MM.1S (cell line): ENCODE data around the gene LRRC4B.

Experiments used
- DNase-seq: peaks from one replicate; pipeline ENCODE4 v3.0.0-alpha.2; 2015
- H2AFZ ChIP-seq: fragments of 300-600 bp; sonication (generic); 2 replicates; pipeline ENCODE4 v1.6.0; 2016; ENCODE audit warnings: antibody characterized with exemption, low read length
- H3F3A ChIP-seq: fragments of 300-600 bp; sonication (generic); 2 replicates; pipeline ENCODE4 v1.6.1; 2016; ENCODE audit warnings: mild to moderate bottlenecking, antibody characterized with exemption, low read length, moderate library complexity, mixed read lengths; ENCODE audit not compliant: insufficient read depth
- H3K27ac ChIP-seq: fragments of 300-600 bp; sonication (generic); 2 replicates; pipeline ENCODE4 v1.5.1; 2016; ENCODE audit warnings: mild to moderate bottlenecking, low read length
- H3K27me3 ChIP-seq: fragments of 300-600 bp; sonication (generic); replicated peaks from 2 replicates; pipeline ENCODE4 v1.6.0; 2016; ENCODE audit warnings: low read length; ENCODE audit not compliant: insufficient read depth
- H3K36me3 ChIP-seq: fragments of 300-600 bp; sonication (generic); replicated peaks from 2 replicates; pipeline ENCODE4 v1.6.1; 2016; ENCODE audit warnings: mild to moderate bottlenecking, low read length, mixed read lengths; ENCODE audit not compliant: insufficient read depth
- H3K4me1 ChIP-seq: fragments of 300-600 bp; sonication (generic); 2 replicates; pipeline ENCODE4 v1.6.1; 2016; ENCODE audit warnings: low read length, mixed read lengths
- H3K4me2 ChIP-seq: fragments of 300-600 bp; sonication (generic); 2 replicates; pipeline ENCODE4 v1.6.0; 2016; ENCODE audit warnings: low read depth, low read length
- H3K4me3 ChIP-seq: fragments of 300-600 bp; sonication (generic); 2 replicates; pipeline ENCODE4 v1.5.1; 2016; ENCODE audit warnings: low read length, mixed read lengths
- H3K79me2 ChIP-seq: fragments of 300-600 bp; sonication (generic); 2 replicates; pipeline ENCODE4 v1.6.1; 2016; ENCODE audit warnings: mixed run types, low read length, mixed read lengths
- H3K9ac ChIP-seq: fragments of 300-600 bp; sonication (generic); 2 replicates; pipeline ENCODE4 v1.6.1; 2016; ENCODE audit warnings: low read length, mixed read lengths
- H3K9me2 ChIP-seq: fragments of 300-600 bp; sonication (generic); replicated peaks from 2 replicates; pipeline ENCODE4 v1.6.1; 2016; ENCODE audit warnings: mild to moderate bottlenecking, low read length, mixed read lengths; ENCODE audit not compliant: insufficient read depth
- H3K9me3 ChIP-seq: fragments of 300-600 bp; sonication (generic); replicated peaks from 2 replicates; pipeline ENCODE4 v1.6.1; 2016; ENCODE audit warnings: mild to moderate bottlenecking, low read length, mixed read lengths; ENCODE audit not compliant: insufficient read depth
- H4K20me1 ChIP-seq: fragments of 300-600 bp; sonication (generic); 2 replicates; pipeline ENCODE4 v1.6.1; 2016; ENCODE audit warnings: mild to moderate bottlenecking, low read length, moderate library complexity, mixed read lengths; ENCODE audit not compliant: insufficient read depth
- CTCF ChIP-seq: fragments of 300-600 bp; sonication (generic); IDR thresholded peaks from 2 replicates; pipeline ENCODE4 v1.5.1; 2016; ENCODE audit warnings: antibody characterized with exemption, low read length, mixed read lengths
- EZH2 ChIP-seq: fragments of 300-600 bp; sonication (generic); optimal IDR thresholded peaks from 2 replicates; pipeline ENCODE3; 2017; ENCODE audit warnings: low read depth, mild to moderate bottlenecking, antibody characterized with exemption, low read length, mixed read lengths
- EZH2phosphoT487 ChIP-seq: fragments of 300-600 bp; sonication (generic); IDR thresholded peaks from 2 replicates; pipeline ENCODE4 v1.6.1; 2018; ENCODE audit warnings: antibody characterized with exemption, low read length

LRRC4B gene

GRCh38 chr19:50476907-50477238 lies 91.4 kb downstream of the LRRC4B start:
- peak overlapping the region; percentile 85 for H3K4me3 ChIP-seq
- H3K9ac ChIP-seq: peak overlapping the region; percentile 84
- no peaks in the 10 kb centered on the region for H3K9me3 ChIP-seq
- H3K9me2 ChIP-seq: no peaks in the 10 kb centered on the region
- peaks cover 5% of the 10 kb centered on the region; the same call in 1 of the 2 replicates for H3F3A ChIP-seq
- H4K20me1 ChIP-seq: peaks cover 3% of the 10 kb centered on the region; the same call in 1 of the 2 replicates
- peak overlapping the region; percentile 72; the same call in 1 of the 2 replicates for H2AFZ ChIP-seq
- TF ChIP-seq EZH2phosphoT487 (no peak), EZH2 (no peak), CTCF (no peak)
- H3K27me3 ChIP-seq: peaks cover 6% of the 10 kb centered on the region; the same call in 1 of the 2 replicates
- no peak for DNase-seq
- peak overlapping the region; percentile 43 for H3K4me2 ChIP-seq
- peak overlapping the region; percentile 78; the same call in 1 of the 2 replicates for H3K27ac ChIP-seq
- H3K79me2 ChIP-seq: peaks cover 31% of the 10 kb centered on the region
- no peaks in the 10 kb centered on the region for H3K36me3 ChIP-seq
- no peaks in the 10 kb centered on the region for H3K4me1 ChIP-seq

GRCh38 chr19:50476224-50476906 lies 91.9 kb downstream of the LRRC4B start, which contains the start of the genes EMC10 and GARIN5A:
Gene EMC10, plus strand, starts transcription at chr19:50476507. Its CDS starts 38 bp downstream, at chr19:50476545.
Gene GARIN5A, minus strand, starts transcription at chr19:50476848. Its CDS starts 460 bp downstream, at chr19:50476388.
- H3K9ac ChIP-seq: peak within 1 kb of the TSS; percentile 84
- peak within 1 kb of the TSS; percentile 43 for H3K4me2 ChIP-seq
- peaks cover 5% of the 10 kb centered on the region; the same call in 1 of the 2 replicates for H3F3A ChIP-seq

GRCh38 chr19:50475736-50476223 lies 92.5 kb downstream of the LRRC4B start:
- H3K36me3 ChIP-seq: no peaks in the 10 kb centered on the region
- H3K79me2 ChIP-seq: peaks cover 31% of the 10 kb centered on the region
- peaks cover 5% of the 10 kb centered on the region; the same call in 1 of the 2 replicates for H3F3A ChIP-seq
- H3K27me3 ChIP-seq: peaks cover 10% of the 10 kb centered on the region; the same call in 1 of the 2 replicates
- peak overlapping the region; percentile 40; the same call in 1 of the 2 replicates for H2AFZ ChIP-seq
- H3K9ac ChIP-seq: no peak overlapping the region
- no peaks in the 10 kb centered on the region for H3K9me3 ChIP-seq
- H4K20me1 ChIP-seq: peaks cover 3% of the 10 kb centered on the region; the same call in 1 of the 2 replicates
- H3K4me2 ChIP-seq: 0 out of 2 replicates have a peak overlapping the region, but pooled peaks have one; percentile 35
- no peaks in the 10 kb centered on the region for H3K4me1 ChIP-seq
- TF ChIP-seq EZH2 (no peak), EZH2phosphoT487 (no peak), CTCF (no peak)
- no peak for DNase-seq
- H3K9me2 ChIP-seq: no peaks in the 10 kb centered on the region
- no peak overlapping the region for H3K27ac ChIP-seq
- H3K4me3 ChIP-seq: peak overlapping the region; percentile 85; the same call in 1 of the 2 replicates

More at GRCh38 chr19:50476224-50476906, 91.9 kb downstream of the LRRC4B start, which contains the start of the genes EMC10 and GARIN5A:
- Histone ChIP-seq H4K20me1 (peaks cover 3% of the 10 kb centered on the region; the same call in 1 of the 2 replicates), H3K79me2 (peaks cover 31% of the 10 kb centered on the region), H3K27ac (peak within 1 kb of the TSS; percentile 78; the same call in 1 of the 2 replicates), H3K9me2 (no peaks in the 10 kb centered on the region), H3K27me3 (peaks cover 6% of the 10 kb centered on the region; the same call in 1 of the 2 replicates), H3K4me3 (peak within 1 kb of the TSS; percentile 85), H3K36me3 (no peaks in the 10 kb centered on the region), H3K4me1 (no peaks in the 10 kb centered on the region), H2AFZ (peak within 1 kb of the TSS; percentile 72), H3K9me3 (no peaks in the 10 kb centered on the region)
- TF ChIP-seq CTCF (no peak), EZH2 (no peak), EZH2phosphoT487 (no peak)
- DNase-seq: peak; percentile 96
